HG03457 (cell line): ENCODE data around the gene TMPRSS13.
"Not testable (repeated sequence)": the region's sequence is repeated elsewhere in the genome, so short reads cannot be mapped to it uniquely, and the experiment has no call there.

Experiments used
- ATAC-seq: cut with Tn5 transposase; IDR thresholded peaks from one replicate; pipeline ENCODE4 v1.9.1; 2021; ENCODE audit warnings: moderate number of reproducible peaks; ENCODE audit not compliant: unreplicated experiment

The TMPRSS13 gene

GRCh38 chr11:117950993-117951961, 22.1 kb upstream of the TMPRSS13 start:
- ATAC-seq = no peak

GRCh38 chr11:117950301-117950700, 21.1 kb upstream of the TMPRSS13 start:
- no peak for ATAC-seq

GRCh38 chr11:117949062-117949461, 19.9 kb upstream of the TMPRSS13 start:
- ATAC-seq = no peak

- not testable (repeated sequence) for ATAC-seq
Observed at GRCh38 chr11:117948466-117948865, 19.3 kb upstream of the TMPRSS13 start.

- not testable (repeated sequence) for ATAC-seq
Observed at GRCh38 chr11:117947751-117948150, 18.5 kb upstream of the TMPRSS13 start.

- no peak for ATAC-seq
Observed at GRCh38 chr11:117946842-117947526, 17.8 kb upstream of the TMPRSS13 start.

- no peak for ATAC-seq
Observed at GRCh38 chr11:117946156-117946841, 17.1 kb upstream of the TMPRSS13 start.

- ATAC-seq = no peak
Observed at GRCh38 chr11:117945047-117945810, 16.0 kb upstream of the TMPRSS13 start.

- ATAC-seq = no peak
Observed at GRCh38 chr11:117944554-117944953, 15.4 kb upstream of the TMPRSS13 start.

- ATAC-seq = no peak
Observed at GRCh38 chr11:117941976-117942654, 12.9 kb upstream of the TMPRSS13 start.

GRCh38 chr11:117941163-117941707, 12.0 kb upstream of the TMPRSS13 start:
- ATAC-seq = no peak

- ATAC-seq = no peak
Observed at GRCh38 chr11:117940736-117941135, 11.5 kb upstream of the TMPRSS13 start.

- ATAC-seq = no peak
Observed at GRCh38 chr11:117936973-117937372, 7.8 kb upstream of the TMPRSS13 start.

GRCh38 chr11:117934526-117935307, 5.5 kb upstream of the TMPRSS13 start:
- no peak for ATAC-seq

GRCh38 chr11:117933930-117934329, 4.7 kb upstream of the TMPRSS13 start:
- no peak for ATAC-seq

GRCh38 chr11:117933475-117933874, 4.3 kb upstream of the TMPRSS13 start:
- no peak for ATAC-seq

GRCh38 chr11:117932947-117933346, 3.7 kb upstream of the TMPRSS13 start:
- ATAC-seq = no peak

- no peak for ATAC-seq
Observed at GRCh38 chr11:117932426-117932825, 3.2 kb upstream of the TMPRSS13 start.

- ATAC-seq = no peak
Observed at GRCh38 chr11:117931971-117932370, 2.8 kb upstream of the TMPRSS13 start.
